HG03025 (cell line): ENCODE data around the gene ASRGL1.

ENCODE experiments used
- ATAC-seq: cut with Tn5 transposase; IDR thresholded peaks from one replicate; pipeline ENCODE4 v1.9.1; 2021; ENCODE audit warnings: mild to moderate bottlenecking, moderate library complexity; ENCODE audit not compliant: unreplicated experiment, low FRiP score

Gene ASRGL1

GRCh38 chr11:62391642-62392425 lies 54.6 kb downstream of the ASRGL1 start:
- ATAC-seq, result no peak

DNA sequence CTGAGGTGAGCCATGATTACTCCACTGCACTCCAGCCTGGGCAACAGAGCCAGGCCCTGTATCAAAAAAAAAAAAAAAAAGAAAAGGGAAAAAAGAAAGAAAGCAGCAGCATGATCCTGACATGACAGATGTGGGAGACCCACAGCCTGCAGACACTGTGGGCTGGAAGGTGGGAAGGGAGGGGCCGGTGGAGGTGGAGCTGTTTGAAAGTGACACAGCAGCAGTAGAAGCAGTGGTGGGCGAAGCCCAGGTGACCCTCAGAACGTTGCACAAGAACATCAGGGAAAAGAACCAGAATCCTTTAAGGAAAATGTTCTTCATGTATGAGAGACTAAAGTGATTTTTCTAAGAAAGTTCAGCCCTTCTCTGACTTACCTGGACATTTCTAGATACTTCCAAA lies 55.3 kb downstream of the ASRGL1 start:
- ATAC-seq, result no peak

DNA sequence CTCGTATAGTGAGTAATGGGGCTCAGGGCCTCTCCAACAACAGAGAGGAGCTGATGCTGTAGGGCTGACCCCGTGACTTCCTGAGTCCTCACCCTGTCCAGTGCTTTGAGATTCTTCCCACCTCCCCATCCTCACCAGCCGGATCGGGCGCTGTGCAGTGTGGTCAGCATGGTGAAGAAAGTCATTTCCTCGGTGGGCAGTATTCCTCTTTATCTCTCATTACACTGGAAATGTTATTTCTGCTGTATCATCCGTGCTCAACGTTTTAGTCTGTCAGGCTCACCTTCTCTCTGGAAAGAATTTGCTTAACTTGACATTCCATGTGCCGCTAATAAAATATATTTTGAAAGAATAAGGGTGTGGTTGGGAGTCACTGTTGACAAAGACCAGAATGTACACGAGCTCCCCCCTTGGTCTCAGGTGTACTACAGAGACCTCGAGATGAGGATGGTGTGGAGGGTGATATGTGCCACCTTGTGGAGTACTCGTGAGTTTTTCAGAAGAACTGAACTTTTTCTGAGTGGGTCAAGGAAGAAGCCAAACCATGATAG lies 55.9 kb downstream of the ASRGL1 start:
- ATAC-seq, result no peak

- no peak for ATAC-seq
Measured at GRCh38 chr11:62393735-62394134, 56.5 kb downstream of the ASRGL1 start.

DNA sequence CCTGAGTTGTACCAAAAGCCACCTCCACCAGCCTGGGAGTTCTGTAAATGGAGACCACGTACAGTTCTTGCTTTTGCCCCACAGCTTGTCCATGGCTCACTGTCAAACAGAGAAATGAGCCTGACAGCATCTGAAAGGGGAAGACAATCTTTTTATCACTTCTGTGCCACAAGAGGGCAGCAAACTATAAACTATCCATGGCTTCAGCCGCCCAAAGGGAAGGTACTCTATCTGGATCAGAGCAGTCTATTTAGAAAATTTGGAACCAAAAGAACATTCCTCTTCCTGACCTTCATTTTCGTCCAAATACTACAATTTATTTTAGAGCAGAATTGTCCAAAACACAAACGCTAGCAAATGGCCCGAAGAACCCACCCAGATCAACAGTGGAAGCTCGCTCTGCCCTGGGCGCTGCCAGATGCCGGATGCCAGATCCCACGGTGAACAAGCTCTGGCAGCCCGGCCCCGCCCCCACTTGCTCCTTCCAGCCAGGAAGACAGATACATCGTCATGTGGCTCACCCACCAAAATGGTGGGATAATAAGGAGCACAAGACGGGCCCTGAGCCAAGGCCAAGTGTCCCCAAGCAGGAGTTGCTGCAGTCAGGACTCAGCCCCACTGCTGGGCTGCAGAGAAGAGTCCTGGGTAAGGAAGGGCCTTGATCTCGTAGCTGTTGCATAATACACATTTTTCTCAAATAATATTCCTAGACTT lies 57.7 kb downstream of the ASRGL1 start:
- no peak for ATAC-seq

DNA sequence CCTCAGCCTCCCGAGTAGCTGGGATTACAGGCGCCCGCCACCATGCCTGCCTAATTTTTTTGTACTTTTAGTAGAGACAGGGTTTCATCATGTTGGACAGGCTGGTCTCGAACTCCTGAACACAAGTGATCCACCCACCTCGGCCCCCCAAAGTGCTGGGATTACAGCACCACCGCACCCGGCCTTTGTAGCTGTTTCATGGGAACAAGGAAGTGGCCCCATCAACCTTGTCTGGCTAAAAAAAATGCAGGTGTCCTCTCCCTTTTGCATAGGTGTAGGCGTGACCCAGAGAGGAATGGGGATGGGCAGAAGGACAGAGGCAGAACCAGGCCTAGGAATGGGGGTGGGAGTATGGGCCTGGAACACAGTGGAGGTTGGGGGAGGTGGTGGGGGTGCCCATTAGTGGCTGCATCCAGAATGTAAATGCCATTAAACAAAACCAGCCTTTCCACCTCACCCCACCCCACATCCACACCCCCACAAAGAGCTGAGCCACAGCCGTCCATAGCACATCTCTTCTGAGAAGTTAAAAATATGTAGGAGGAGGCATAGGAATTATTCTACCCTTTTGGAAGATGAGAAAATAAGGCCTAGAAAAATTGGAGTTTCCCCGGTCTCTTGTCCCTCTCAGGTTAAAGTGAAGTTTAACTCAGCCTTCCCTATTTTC lies 58.8 kb downstream of the ASRGL1 start:
- ATAC-seq, result no peak

GRCh38 chr11:62398011-62398994 lies 61.1 kb downstream of the ASRGL1 start:
- ATAC-seq, result no peak

DNA sequence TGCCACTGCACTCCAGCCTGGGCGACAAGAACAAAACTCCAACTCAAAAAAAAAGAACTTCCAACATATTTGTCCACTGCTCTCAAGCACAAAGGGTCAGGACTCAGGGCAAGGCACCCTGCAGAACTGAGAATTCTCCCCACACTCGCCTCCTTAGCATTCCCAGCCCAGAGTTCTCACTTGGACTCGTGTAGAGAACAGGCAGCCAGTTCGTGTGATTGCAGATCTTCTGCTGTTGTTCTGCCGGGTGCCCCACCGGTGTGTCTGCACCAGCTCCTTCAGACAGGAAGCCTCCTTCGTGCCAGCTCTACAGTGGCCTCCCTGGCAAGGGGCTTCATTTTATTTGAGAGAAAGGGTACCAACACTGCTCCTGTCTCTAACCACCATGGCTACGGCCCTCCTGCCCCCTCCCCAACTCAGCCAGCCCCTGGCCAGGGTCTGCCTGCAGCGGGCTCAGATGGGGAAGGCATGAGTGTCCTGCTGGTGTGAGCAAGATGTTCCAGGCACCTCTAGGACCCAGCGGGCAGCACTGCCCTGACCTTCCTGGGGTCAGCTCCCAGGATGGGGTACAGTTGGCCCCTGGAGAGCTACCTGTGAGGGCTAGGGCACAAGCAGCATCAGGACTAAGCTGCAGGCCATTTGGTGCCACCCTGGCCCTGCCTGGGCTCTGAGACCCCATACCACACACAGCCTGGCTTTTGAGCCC lies 62.1 kb downstream of the ASRGL1 start:
- ATAC-seq, result no peak

DNA sequence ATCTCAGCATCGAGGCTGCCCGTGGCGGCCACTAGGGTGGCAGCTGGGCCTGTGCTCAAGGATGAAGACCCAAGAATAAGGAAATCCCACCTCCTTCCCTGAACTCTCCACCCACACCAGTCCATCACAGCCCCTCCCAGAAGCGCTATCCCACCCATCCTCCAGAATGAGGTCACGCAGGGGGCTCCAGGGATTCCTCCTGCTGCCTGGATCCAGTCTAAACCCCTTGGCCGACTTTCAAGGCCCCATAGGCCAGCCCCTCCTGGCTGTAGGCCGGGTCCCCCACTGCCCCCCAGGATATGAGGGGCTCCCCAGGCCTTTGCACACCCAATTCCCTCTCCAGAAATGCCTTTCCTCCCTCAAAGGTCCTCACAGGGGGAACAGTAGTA lies 62.6 kb downstream of the ASRGL1 start:
- no peak for ATAC-seq

DNA sequence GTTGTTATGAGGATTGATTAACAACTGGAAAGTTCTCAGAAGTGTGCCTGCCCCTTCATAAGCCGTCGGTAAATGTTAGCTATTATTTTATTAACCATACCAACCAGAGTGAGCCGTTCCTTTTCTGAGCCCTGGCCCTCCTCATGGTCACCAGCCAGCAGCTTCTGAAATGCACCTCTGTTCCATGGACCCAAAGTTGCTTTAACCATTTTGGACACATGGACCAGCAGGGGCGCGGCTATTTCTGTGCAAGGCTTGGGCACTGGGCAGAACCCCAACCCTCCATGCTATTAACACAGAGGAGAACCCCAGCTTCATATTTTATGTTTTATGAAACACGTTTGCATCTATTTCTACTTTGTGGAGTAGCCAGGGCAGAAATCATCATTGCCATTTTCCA lies 63.0 kb downstream of the ASRGL1 start:
- ATAC-seq, result no peak

DNA sequence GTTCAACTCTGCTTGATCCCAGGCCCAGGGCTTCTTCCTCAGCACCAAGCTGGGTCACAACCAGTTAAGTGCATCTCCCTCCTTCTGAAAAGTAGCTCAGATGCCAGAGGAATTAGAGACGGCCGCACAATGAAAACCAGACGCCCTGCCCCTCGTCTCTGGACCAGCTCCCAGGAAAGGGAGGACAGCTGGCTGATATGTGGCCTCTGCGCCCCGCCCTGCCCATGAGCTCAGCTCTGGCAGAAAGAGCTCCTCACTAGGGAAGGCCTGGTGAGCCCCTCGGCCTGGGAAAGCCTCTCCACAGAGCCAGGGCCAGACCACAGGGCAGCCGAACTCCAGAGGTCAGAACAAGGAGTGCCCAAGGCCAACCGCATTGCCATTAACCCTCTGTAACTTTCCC lies 63.5 kb downstream of the ASRGL1 start:
- no peak for ATAC-seq

- ATAC-seq, result no peak
Measured at GRCh38 chr11:62401356-62401755, 64.1 kb downstream of the ASRGL1 start.

GRCh38 chr11:62401811-62402210 lies 64.6 kb downstream of the ASRGL1 start:
- ATAC-seq, result no peak

GRCh38 chr11:62402226-62402959 lies 65.1 kb downstream of the ASRGL1 start:
- no peak for ATAC-seq

DNA sequence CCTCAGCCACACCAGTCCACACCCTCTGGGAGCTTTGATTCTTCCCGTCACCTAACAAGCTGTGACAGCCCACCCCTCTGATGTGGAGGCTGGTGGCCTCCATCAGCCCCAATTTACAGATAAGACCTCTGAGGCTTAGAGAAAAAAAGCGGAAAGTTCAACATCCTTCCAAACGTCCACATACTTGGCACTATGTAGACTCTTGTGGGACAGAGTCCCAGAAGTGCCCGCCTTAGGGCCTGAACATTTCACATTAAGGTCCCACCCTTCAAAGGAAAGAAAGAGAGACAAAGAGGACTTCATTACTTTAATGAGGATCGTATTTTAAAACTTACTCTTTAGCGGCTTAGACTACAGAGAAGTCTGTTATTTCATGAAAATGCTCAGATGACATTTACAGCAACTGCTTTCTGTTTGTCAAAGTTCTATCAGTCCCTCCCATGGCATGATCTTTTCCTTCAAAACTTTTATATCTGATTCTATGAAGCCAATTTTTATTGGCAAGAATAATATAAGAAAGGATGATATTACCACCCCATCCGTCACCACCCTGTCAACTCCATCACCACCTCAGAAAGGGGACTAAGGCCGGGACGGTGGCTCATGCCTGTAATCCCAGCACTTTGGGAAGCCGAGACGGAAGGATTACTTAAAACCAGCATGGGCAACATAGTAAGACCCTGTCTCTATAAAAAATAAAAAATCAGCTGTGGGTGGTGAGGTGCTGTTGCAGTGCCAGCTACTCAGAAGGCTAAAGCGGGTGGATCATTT lies 65.9 kb downstream of the ASRGL1 start:
- ATAC-seq, result no peak

DNA sequence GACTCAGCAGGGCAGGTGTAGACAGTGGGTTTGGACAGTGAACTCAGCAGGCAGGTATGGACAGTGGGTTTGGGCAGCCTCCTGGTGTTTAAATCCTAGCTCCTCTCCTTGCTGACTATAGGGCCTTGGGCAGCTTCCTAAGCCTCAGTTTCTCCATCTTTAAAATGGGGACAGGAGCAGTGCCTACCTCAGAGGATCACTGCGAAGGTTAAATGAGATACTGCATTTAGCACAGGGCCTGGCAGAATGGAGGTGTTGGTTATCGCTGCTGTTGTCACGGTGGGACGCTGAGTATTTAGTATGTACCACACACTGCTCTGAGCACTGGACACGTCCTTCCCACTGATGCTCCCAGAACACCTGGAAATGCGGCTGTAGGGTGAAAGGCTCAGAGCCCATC lies 67.2 kb downstream of the ASRGL1 start:
- no peak for ATAC-seq

- ATAC-seq, result no peak
Measured at GRCh38 chr11:62404901-62405300, 67.7 kb downstream of the ASRGL1 start.

- no peak for ATAC-seq
Measured at GRCh38 chr11:62406034-62406433, 68.8 kb downstream of the ASRGL1 start.
